GM12875 (cell line): ENCODE data around the gene DSCAML1.
"Not testable (repeated sequence)": the region's sequence is repeated elsewhere in the genome, so short reads cannot be mapped to it uniquely, and the experiment has no call there.

Experiments used
- H3K4me3 ChIP-seq: one replicate; pipeline ENCODE4 v1.5.1; 2011; ENCODE audit warnings: low read depth, low read length, control low read depth
- TF ChIP-seq, protein P1 (sequence below): IDR thresholded peaks from 2 replicates; pipeline ENCODE4 v1.5.1; 2011; ENCODE audit warnings: low read depth, mild to moderate bottlenecking, control low read depth, inconsistent platforms, low read length, moderate library complexity, borderline replicate concordance; ENCODE audit not compliant: insufficient read depth

DSCAML1 gene

DNA sequence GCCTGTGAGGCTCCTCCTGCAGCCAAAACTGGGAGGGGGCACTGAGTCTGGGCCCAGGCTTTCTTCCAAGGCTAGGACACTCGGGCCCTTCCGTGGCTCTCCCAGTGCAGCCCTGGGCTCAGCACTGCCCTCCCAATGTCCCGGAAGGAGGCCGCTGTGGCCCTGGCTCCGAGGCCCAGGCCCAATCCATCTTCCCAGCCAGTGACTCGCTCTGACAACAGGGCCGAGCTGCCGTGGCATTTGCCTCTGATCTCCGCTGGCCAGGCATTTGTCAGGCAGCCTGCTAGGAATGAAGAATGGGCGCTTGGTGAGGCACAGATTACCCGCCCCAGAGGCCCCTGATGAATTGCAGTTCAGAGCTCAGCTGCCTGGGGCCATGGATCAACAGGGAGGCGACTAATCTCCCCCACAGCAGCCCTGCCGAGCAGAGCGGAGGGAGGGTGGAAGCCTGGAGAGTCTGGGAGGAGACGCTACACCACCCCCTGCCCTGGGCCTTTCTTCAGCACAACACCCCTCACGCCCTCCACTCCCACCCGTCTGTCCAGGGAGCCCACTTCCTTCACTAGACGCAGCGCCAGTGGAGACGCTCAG, 19.2 kb upstream of the DSCAML1 start:
- H3K4me3 ChIP-seq: peak overlapping the region; percentile 42
- TF ChIP-seq, protein P1, sequence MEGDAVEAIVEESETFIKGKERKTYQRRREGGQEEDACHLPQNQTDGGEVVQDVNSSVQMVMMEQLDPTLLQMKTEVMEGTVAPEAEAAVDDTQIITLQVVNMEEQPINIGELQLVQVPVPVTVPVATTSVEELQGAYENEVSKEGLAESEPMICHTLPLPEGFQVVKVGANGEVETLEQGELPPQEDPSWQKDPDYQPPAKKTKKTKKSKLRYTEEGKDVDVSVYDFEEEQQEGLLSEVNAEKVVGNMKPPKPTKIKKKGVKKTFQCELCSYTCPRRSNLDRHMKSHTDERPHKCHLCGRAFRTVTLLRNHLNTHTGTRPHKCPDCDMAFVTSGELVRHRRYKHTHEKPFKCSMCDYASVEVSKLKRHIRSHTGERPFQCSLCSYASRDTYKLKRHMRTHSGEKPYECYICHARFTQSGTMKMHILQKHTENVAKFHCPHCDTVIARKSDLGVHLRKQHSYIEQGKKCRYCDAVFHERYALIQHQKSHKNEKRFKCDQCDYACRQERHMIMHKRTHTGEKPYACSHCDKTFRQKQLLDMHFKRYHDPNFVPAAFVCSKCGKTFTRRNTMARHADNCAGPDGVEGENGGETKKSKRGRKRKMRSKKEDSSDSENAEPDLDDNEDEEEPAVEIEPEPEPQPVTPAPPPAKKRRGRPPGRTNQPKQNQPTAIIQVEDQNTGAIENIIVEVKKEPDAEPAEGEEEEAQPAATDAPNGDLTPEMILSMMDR: no peak

DNA sequence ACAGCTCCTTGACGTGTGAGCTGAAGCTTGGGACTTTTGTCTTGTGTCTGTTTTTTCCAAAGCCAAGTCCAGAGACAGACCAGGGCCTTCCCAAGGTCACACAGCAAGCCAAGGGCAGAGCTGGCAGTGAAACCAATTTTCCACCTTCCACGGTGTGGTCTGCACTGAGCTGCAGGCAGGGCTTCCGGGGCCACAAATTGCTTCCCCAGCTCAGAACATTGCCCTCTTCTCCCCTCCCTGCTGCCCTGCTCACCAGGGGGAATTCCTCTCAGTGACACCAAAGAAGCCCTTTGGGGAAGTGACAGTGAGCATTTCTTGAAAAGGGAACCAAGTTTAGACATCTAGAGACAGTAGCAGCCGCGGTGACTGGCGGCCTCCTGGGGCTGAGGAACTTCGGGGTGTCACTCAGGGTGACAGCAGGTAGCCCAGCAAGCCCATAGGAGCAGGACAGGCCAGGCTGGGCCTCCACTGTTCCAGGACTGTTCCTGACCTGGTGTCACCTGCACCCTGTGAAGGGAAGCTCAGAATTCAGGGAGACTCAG, 18.3 kb upstream of the DSCAML1 start:
- TF ChIP-seq, protein P1: no peak
- H3K4me3 ChIP-seq: peak overlapping the region; percentile 45

DNA sequence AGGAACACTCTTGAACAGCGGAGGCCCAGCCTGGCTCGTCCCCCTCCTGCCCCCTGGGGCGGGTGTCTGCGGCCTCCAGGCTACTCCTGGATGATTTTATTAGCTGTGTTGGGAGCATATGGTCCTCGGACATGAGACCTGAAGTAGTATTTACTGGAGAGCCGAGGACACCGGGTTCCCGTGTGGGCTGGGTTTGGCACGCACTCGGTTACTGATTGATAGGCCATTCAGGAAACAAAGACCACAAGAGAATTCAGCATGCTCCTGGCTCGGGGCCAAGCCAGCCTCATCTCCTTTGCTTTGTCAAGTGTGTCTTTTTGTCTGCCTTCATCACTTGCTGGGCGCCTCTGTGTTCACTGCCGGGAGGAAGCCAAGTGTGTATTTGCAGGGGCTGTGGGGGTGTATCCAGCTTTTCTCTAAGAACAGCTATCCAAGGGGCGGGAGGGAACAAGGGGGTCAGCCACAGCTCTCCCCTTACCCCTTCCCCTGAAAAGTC, 17.8 kb upstream of the DSCAML1 start:
- H3K4me3 ChIP-seq: peak overlapping the region; percentile 45
- TF ChIP-seq, protein P1: no peak

DNA sequence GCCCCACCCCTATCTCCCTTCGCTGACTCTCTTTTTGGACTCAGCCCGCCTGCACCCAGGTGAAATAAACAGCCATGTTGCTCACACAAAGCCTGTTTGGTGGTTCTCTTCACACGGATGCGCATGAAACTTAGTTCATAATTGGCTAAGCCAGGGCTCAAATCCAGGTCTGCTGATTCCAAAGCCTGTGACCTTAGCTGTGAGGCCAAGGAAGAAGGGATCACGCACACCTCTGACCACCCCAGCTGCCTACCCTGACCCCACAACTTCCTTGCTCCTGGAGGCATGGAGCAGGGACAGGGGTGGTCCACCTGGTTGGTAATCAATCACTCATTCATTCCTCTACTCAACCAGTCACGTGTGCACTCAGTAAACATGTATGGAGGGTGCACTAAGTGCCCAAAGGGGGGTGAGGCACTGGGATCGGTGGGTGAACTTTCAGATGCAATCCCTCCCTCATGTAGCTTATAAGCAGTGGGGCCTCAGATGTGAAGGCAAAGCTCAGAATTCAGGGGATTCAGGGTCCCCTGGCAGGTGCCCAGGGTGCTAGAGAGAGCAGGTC, 17.3 kb upstream of the DSCAML1 start:
- H3K4me3 ChIP-seq: no peak overlapping the region
- TF ChIP-seq, protein P1: no peak

DNA sequence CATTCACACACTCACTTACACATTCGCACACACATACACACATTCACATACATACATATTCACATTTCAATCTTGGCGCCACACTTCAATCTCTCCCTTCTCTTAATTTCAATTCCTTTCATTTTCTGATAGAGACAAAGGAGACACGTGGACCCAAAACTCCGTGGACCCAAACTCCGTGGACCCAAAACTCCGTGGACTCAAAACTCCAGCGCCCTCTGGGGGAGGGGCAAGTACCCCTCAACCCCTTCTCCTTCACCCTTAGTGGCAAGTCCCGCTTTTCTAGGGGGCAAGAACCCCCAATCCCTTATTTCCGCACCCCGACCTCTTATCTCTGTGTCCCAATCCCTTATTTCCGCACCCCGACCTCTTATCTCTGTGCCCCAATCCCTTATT, 13.0 kb upstream of the DSCAML1 start:
- H3K4me3 ChIP-seq: not testable (repeated sequence)

DNA sequence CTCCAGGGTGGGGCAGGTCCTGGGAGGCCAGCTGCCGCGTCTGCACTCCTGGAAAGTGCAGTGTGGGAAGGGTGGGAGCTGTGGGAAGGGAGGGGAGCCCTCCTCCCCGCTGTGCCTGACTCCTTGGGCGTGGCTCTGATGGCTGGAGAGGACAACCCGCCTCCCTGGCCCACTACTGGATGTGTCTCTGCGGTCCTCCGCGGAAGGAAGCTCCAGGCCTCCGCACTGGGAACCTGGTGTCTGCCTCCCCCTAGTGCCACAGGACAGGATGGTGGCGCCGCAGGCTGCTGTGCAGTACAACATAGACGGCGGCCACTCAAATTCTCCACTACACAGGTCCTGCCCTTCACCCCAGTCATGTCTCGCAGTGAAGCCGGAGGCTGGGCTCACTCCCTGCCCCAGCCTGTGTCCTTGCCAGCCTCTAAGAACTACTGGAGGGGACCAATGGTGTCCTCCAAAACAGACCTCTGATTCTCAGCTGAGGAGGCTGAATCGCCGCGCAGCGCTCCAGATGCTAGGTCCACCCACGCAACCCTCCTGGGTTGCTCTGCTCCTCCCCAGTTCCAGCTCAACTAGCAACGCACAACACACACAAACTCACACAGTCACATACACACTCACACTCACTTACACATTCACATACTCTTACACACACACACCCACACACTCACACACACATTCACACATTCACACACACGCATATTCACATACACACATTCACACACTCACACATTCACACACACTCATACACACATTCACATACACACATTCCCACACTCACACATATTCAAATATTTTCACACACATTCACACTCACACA, 12.4 kb upstream of the DSCAML1 start:
- no peak overlapping the region for H3K4me3 ChIP-seq
- TF ChIP-seq, protein P1: 0 out of 2 replicates have a peak, but pooled peaks have one; percentile 12

DNA sequence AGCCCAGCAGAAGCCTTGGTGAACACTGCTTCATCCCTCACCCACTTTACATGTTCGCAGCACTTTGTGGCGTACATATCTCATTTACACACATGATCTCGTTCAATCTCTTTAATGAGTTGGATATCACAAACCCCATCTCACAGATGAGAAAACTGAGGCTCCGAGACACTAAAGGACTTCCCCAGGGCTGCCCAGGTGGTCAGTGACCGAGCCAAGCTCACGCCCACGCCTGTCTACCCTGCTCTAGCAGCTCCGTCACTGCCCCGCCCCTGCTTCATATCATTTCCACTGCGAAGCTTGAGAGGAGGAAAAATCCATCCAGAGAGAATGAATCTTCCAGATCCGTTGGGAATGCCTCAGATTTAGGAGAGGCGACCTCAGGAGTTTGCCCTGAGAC, 11.8 kb upstream of the DSCAML1 start:
- no peak overlapping the region for H3K4me3 ChIP-seq
- TF ChIP-seq, protein P1: no peak
